Measurements from ENCODE around the gene PRSS2.

PRSS2 gene

DNA sequence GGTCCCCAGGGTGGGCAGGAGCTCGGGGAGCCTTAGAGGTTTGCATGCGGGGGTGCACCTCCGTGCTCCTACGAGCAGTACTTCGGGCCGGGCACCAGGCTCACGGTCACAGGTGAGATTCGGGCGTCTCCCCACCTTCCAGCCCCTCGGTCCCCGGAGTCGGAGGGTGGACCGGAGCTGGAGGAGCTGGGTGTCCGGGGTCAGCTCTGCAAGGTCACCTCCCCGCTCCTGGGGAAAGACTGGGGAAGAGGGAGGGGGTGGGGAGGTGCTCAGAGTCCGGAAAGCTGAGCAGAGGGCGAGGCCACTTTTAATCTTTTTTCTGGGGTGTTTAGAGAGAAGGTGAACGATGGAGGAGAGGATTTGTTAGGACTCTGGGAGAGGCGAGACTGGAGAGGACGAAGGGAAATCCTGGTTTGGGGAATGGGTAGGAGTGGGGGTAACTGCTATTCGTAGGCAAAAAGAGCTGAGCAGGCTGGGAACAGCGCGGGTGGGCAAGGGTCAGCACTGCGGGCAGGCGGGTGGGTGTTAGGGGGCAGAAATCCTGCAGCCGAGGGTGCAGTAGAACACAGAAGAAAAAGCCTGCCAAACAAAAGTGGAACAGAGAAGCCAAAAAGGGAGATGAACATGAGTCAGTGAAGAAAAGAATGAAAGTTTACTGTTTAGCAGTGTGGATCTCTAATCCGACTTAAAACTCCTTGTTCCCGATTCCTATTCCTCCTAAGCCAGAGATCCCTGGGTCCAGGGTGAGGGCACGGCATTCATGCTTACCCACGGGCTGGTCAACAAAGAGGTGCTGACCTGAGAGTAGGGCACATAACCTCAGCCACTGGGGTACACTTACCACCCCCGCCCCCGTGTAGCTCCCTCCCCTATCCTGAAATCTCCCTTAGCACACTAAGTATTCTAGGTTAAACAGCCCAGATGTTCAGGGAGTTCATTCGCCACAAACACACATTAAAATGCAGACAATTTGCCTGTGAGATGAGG lies 26.9 kb downstream of the PRSS2 start:
- DNase-seq (ENCODE audit: low read depth) = peak; percentile 20
- peak overlapping the region; percentile 54 for H3K4me3 ChIP-seq (ENCODE audit: low read length)
- H3K27me3 ChIP-seq (replicated peaks; ENCODE audit: control insufficient read depth, insufficient read depth, low read length) = peaks cover 76% of the 10 kb centered on the region

DNA sequence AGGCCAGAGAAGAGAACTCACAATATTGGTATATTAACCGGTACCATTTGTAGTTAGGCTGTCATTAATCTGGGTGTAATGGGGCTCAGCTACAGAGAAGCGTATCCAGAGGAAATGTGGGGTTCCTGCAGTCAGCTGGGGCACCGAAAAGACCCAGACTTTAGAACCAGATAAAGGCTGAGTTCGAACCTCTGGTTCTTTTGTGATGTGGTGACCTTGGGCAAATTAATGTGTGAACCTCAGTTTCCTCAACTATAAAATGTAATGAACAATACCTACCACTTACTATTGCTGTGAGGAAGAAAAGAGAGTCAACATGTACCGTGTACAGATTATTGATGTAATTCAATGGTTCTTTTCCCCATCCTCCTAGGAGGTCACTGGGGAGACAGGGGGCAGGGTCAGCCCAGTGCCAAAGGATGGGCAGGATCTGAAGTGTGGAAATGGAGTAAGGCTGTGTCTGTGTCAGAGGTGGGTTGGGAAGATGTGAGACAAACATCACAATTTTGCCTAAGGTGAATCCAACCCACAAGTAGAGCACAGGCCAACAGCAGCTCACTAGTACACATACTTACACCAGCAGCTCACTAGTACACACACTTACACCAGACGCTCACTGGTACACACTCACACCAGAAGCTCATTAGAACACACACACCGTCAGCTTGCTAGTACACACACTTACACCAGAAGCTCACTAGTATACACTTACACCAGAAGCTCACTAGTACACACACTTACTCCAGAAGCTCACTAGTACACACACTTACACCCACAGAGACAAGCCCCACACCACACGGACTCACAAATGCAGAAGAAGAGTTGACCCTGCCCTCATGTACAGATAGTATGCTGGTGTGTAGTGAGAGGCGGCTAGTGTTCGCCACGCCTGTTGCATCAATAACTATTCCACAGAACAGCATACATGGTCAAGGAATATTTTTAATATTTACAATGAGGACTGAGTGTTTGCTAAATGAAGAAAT lies 28.0 kb downstream of the PRSS2 start:
- H3K4me3 ChIP-seq (ENCODE audit: low read length) = no peak overlapping the region
- peaks cover 78% of the 10 kb centered on the region for H3K27me3 ChIP-seq (replicated peaks; ENCODE audit: control insufficient read depth, insufficient read depth, low read length)
- no peaks in the 10 kb centered on the region for H3K36me3 ChIP-seq (ENCODE audit: control insufficient read depth, insufficient read depth, low read length, severe bottlenecking)
- no peak for DNase-seq (ENCODE audit: low read depth)
- H3K9me3 ChIP-seq (ENCODE audit: control insufficient read depth, low read length) = no peaks in the 10 kb centered on the region
- H3K9ac ChIP-seq (ENCODE audit: low read length) = no peak overlapping the region
- peaks cover 7% of the 10 kb centered on the region for H3K4me1 ChIP-seq (ENCODE audit: control insufficient read depth, insufficient read depth, low read length)

More for the DNA sequence above, 26.9 kb downstream of the PRSS2 start:
- peak overlapping the region; percentile 13 for H3K9ac ChIP-seq (ENCODE audit: low read length)
- H3K4me1 ChIP-seq (ENCODE audit: control insufficient read depth, insufficient read depth, low read length) = peaks cover 7% of the 10 kb centered on the region
- H3K36me3 ChIP-seq (ENCODE audit: control insufficient read depth, insufficient read depth, low read length, severe bottlenecking) = no peaks in the 10 kb centered on the region
- H3K9me3 ChIP-seq (ENCODE audit: control insufficient read depth, low read length) = no peaks in the 10 kb centered on the region

DNA sequence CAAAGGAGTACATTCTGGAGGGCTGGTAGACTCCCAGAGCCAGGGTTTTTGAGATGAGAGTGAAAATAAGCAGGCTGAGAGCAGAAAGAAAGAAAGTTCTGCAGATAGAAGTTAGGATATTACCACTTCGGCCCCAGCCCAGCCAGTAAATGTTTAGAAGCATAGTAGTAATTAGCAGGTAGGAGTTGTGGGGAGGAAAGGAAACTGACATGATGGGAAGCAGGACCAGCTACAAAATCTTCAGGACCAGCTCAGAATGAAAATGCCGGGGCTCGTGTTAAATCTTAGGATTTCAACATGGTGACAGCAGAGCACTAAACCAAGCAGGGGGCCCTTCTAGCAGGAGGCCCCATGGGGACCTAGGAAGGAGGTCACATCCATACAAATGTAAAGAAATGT lies 28.7 kb downstream of the PRSS2 start:
- Histone ChIP-seq H3K9ac (ENCODE audit: low read length) (no peak overlapping the region), H3K4me1 (ENCODE audit: control insufficient read depth, insufficient read depth, low read length) (peaks cover 7% of the 10 kb centered on the region), H3K9me3 (ENCODE audit: control insufficient read depth, low read length) (no peaks in the 10 kb centered on the region), H3K4me3 (ENCODE audit: low read length) (no peak overlapping the region), H3K36me3 (ENCODE audit: control insufficient read depth, insufficient read depth, low read length, severe bottlenecking) (no peaks in the 10 kb centered on the region), H3K27me3 (replicated peaks; ENCODE audit: control insufficient read depth, insufficient read depth, low read length) (peaks cover 72% of the 10 kb centered on the region)
- DNase-seq (ENCODE audit: low read depth) = no peak

DNA sequence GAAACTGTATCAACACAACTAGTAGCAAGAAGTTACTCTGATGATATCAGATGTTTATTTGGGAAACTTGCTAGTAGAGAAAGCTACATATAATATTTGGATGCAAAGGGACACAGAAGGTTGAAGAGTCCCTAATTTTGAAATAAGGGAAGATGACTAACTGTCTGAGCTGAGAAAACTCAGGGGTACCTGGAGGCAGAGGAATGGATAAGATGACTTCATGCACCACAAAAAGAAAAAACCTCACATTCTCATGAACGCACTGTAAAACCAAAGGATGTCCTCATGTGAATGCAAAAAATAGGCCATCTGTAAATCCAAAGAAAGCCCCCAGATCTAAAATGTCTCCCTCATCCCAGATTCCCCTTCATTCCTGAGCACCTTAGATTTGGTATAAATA lies 29.3 kb downstream of the PRSS2 start:
- DNase-seq (ENCODE audit: low read depth) = no peak
- Histone ChIP-seq H3K4me1 (ENCODE audit: control insufficient read depth, insufficient read depth, low read length) (peaks cover 7% of the 10 kb centered on the region), H3K9ac (ENCODE audit: low read length) (no peak overlapping the region), H3K27me3 (replicated peaks; ENCODE audit: control insufficient read depth, insufficient read depth, low read length) (peaks cover 66% of the 10 kb centered on the region), H3K9me3 (ENCODE audit: control insufficient read depth, low read length) (no peaks in the 10 kb centered on the region), H3K4me3 (ENCODE audit: low read length) (no peak overlapping the region), H3K36me3 (ENCODE audit: control insufficient read depth, insufficient read depth, low read length, severe bottlenecking) (no peaks in the 10 kb centered on the region)

DNA sequence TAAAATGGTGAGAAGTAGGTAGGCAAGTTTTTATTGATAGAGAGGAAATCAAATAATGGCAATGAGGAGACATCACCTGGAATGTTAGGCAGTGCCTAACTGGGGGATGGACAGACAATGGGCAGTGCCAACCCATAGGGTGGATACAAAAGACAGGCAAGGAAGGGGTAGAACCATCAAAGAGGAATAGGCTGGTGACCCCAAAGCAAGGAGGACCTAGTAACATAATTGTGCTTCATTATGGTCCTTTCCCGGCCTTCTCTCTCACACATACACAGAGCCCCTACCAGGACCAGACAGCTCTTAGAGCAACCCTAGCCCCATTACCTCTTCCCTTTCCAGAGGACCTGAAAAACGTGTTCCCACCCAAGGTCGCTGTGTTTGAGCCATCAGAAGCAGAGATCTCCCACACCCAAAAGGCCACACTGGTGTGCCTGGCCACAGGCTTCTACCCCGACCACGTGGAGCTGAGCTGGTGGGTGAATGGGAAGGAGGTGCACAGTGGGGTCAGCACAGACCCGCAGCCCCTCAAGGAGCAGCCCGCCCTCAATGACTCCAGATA lies 30.0 kb downstream of the PRSS2 start:
- Histone ChIP-seq H3K36me3 (ENCODE audit: control insufficient read depth, insufficient read depth, low read length, severe bottlenecking) (no peaks in the 10 kb centered on the region), H3K9me3 (ENCODE audit: control insufficient read depth, low read length) (no peaks in the 10 kb centered on the region), H3K9ac (ENCODE audit: low read length) (no peak overlapping the region), H3K4me1 (ENCODE audit: control insufficient read depth, insufficient read depth, low read length) (peaks cover 7% of the 10 kb centered on the region), H3K4me3 (ENCODE audit: low read length) (no peak overlapping the region), H3K27me3 (replicated peaks; ENCODE audit: control insufficient read depth, insufficient read depth, low read length) (peaks cover 59% of the 10 kb centered on the region)
- DNase-seq (ENCODE audit: low read depth) = no peak

DNA sequence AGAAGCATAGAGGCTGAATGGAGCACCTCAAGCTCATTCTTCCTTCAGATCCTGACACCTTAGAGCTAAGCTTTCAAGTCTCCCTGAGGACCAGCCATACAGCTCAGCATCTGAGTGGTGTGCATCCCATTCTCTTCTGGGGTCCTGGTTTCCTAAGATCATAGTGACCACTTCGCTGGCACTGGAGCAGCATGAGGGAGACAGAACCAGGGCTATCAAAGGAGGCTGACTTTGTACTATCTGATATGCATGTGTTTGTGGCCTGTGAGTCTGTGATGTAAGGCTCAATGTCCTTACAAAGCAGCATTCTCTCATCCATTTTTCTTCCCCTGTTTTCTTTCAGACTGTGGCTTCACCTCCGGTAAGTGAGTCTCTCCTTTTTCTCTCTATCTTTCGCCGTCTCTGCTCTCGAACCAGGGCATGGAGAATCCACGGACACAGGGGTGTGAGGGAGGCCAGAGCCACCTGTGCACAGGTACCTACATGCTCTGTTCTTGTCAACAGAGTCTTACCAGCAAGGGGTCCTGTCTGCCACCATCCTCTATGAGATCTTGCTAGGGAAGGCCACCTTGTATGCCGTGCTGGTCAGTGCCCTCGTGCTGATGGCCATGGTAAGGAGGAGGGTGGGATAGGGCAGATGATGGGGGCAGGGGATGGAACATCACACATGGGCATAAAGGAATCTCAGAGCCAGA lies 31.0 kb downstream of the PRSS2 start:
- Histone ChIP-seq H3K27me3 (replicated peaks; ENCODE audit: control insufficient read depth, insufficient read depth, low read length) (peaks cover 49% of the 10 kb centered on the region), H3K9me3 (ENCODE audit: control insufficient read depth, low read length) (no peaks in the 10 kb centered on the region), H3K4me3 (ENCODE audit: low read length) (no peak overlapping the region), H3K9ac (ENCODE audit: low read length) (no peak overlapping the region), H3K36me3 (ENCODE audit: control insufficient read depth, insufficient read depth, low read length, severe bottlenecking) (no peaks in the 10 kb centered on the region), H3K4me1 (ENCODE audit: control insufficient read depth, insufficient read depth, low read length) (peaks cover 7% of the 10 kb centered on the region)
- DNase-seq (ENCODE audit: low read depth) = no peak

DNA sequence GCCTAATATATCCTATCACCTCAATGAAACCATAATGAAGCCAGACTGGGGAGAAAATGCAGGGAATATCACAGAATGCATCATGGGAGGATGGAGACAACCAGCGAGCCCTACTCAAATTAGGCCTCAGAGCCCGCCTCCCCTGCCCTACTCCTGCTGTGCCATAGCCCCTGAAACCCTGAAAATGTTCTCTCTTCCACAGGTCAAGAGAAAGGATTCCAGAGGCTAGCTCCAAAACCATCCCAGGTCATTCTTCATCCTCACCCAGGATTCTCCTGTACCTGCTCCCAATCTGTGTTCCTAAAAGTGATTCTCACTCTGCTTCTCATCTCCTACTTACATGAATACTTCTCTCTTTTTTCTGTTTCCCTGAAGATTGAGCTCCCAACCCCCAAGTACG lies 31.5 kb downstream of the PRSS2 start:
- Histone ChIP-seq H3K27me3 (replicated peaks; ENCODE audit: control insufficient read depth, insufficient read depth, low read length) (peaks cover 44% of the 10 kb centered on the region), H3K36me3 (ENCODE audit: control insufficient read depth, insufficient read depth, low read length, severe bottlenecking) (no peaks in the 10 kb centered on the region), H3K9ac (ENCODE audit: low read length) (no peak overlapping the region), H3K9me3 (ENCODE audit: control insufficient read depth, low read length) (no peaks in the 10 kb centered on the region), H3K4me3 (ENCODE audit: low read length) (no peak overlapping the region), H3K4me1 (ENCODE audit: control insufficient read depth, insufficient read depth, low read length) (peaks cover 5% of the 10 kb centered on the region)
- DNase-seq (ENCODE audit: low read depth) = no peak

DNA sequence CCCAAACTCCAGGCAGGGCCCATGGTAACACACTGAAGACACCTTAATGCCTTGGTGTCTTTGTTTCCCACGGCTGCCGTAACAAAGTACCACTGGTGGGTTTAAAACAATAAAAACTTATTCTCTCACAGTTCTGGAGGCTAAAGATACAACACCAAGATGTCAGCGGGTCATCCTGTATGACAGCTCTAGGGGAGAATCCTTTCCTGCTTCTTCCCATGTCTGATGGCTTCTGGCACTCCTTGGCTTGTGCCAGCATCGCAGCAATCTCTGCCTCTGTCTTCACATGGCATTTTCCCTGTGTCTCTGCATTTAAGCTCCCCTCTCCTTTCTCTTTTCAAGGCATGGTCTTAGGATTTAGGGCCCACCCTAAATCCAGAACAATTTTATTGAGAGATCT lies 33.1 kb downstream of the PRSS2 start:
- DNase-seq (ENCODE audit: low read depth) = no peak
- no peak overlapping the region for H3K9ac ChIP-seq (ENCODE audit: low read length)
- H3K27me3 ChIP-seq (replicated peaks; ENCODE audit: control insufficient read depth, insufficient read depth, low read length) = peaks cover 29% of the 10 kb centered on the region
- H3K4me1 ChIP-seq (ENCODE audit: control insufficient read depth, insufficient read depth, low read length) = no peaks in the 10 kb centered on the region
- no peaks in the 10 kb centered on the region for H3K9me3 ChIP-seq (ENCODE audit: control insufficient read depth, low read length)
- H3K36me3 ChIP-seq (ENCODE audit: control insufficient read depth, insufficient read depth, low read length, severe bottlenecking) = no peaks in the 10 kb centered on the region
- no peak overlapping the region for H3K4me3 ChIP-seq (ENCODE audit: low read length)

DNA sequence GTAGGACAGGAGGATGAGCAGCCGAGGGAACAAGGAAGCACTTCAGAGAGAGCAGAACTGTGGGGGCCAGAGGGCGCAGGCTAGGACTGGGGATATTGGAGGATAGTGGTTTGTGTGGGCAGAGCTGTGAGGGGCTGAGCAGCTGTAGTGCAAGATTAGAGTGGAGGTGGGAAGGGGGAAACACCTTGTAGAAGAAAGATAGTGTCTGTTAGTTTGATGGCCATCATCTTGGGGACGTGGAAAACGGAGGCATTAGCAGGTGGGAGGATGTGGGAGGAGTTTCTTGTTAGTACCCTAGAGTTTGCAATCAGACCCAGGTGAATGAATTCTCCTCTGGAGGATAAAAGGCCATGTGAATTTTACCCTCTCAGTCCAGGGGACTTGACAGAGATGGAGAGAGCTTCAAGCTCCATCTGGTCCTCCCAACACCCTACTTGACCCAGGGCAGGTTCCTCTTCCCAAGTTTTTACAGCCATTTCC lies 34.0 kb downstream of the PRSS2 start:
- DNase-seq (ENCODE audit: low read depth) = no peak
- Histone ChIP-seq H3K9ac (ENCODE audit: low read length) (no peak overlapping the region), H3K4me3 (ENCODE audit: low read length) (no peak overlapping the region), H3K27me3 (replicated peaks; ENCODE audit: control insufficient read depth, insufficient read depth, low read length) (peaks cover 26% of the 10 kb centered on the region), H3K36me3 (ENCODE audit: control insufficient read depth, insufficient read depth, low read length, severe bottlenecking) (no peaks in the 10 kb centered on the region), H3K4me1 (ENCODE audit: control insufficient read depth, insufficient read depth, low read length) (no peaks in the 10 kb centered on the region), H3K9me3 (ENCODE audit: control insufficient read depth, low read length) (no peaks in the 10 kb centered on the region)

DNA sequence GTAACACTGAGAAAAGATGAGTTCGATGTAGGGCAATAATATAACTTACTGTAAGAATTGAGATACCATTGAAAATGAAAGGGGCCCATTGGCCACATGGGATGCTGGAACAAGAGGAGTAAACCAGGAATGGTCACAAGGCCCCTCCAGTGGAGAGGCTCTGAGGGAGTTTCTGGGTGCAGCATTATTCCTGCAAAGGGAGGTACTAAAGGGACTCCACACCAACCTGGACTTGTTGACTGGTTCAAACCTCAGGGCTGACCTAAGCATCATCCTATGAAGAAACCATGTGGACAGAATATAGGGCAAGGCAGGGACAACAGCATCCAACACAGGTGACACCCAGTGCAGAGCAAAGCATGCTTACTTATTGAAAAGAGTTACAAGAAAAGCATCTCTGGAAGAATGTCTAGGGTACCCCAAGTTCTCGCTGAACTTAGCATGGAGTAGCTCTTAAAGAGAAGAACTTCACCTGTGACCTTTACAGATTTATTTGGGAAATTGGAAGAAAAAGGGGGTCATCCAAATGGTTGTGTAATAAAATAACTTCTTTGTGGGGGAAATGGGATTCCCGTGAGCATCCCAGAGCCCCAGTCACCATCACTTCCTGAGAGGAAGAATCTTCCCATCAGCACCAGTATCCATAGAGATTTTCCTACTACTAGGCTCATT lies 34.7 kb downstream of the PRSS2 start:
- Histone ChIP-seq H3K9ac (ENCODE audit: low read length) (no peak overlapping the region), H3K4me1 (ENCODE audit: control insufficient read depth, insufficient read depth, low read length) (no peaks in the 10 kb centered on the region), H3K27me3 (replicated peaks; ENCODE audit: control insufficient read depth, insufficient read depth, low read length) (peaks cover 21% of the 10 kb centered on the region), H3K4me3 (ENCODE audit: low read length) (no peak overlapping the region), H3K9me3 (ENCODE audit: control insufficient read depth, low read length) (no peaks in the 10 kb centered on the region), H3K36me3 (ENCODE audit: control insufficient read depth, insufficient read depth, low read length, severe bottlenecking) (no peaks in the 10 kb centered on the region)
- no peak for DNase-seq (ENCODE audit: low read depth)

All from adipocyte (in vitro differentiated cells).